GM12878 (cell line): ENCODE data around the gene TTC16. TPM values are rescaled to one million over a fixed set of nuclear protein-coding genes. Genes with fewer than 3 reads are reported as not detected.

Experiments used
- ATAC-seq: fragments of 200-7000 bp; cut with Tn5 transposase; 3 replicates; pipeline ENCODE4 v1.9.1; 2020; ENCODE audit warnings: mild to moderate bottlenecking, moderate library complexity
- BruUV-seq: library from RNA; stranded (reverse); fragments of 400-500 nt; replicated peaks from 2 replicates; lab custom pipeline; 2021; lab: Mats Ljungman, UMichigan
- CTCF ChIA-PET: fragments of 300-600 bp; sonication (Branson Sonifier 250); formaldehyde crosslinking; extraction: SDS; loops from one replicate; lab custom pipeline; 2021; ENCODE audit warnings: inconsistent platforms; lab: Yijun Ruan, JAX
- POLR2A ChIA-PET: fragments of 350-600 bp; formaldehyde crosslinking; extraction: SDS; loops from one replicate; lab custom pipeline; 2021; ENCODE audit warnings: inconsistent platforms; lab: Charles Lee
- RAD21 ChIA-PET: fragments of 300-600 bp; sonication (Branson Sonifier 250); formaldehyde crosslinking; loops from one replicate; lab custom pipeline; 2023; ENCODE audit warnings: antibody characterized with exemption; ENCODE audit not compliant: unreplicated experiment; lab: Charles Lee
- SMC1A ChIA-PET: fragments of 300-600 bp; sonication (Branson Sonifier 250); formaldehyde crosslinking; loops from one replicate; lab custom pipeline; 2023; ENCODE audit not compliant: unreplicated experiment, uncharacterized antibody; lab: Charles Lee
- DNase-seq: peaks from one replicate; pipeline ENCODE4 v3.0.0-alpha.2; 2011; ENCODE audit warnings: low read depth, low spot score
- FAIRE-seq: peaks from 3 replicates; lab custom pipeline; 2011; peaks lifted over from hg19 to GRCh38; lab: Jason Lieb, UNC
- H2AFZ ChIP-seq: 2 replicates; pipeline ENCODE4 v1.6.0; 2011; ENCODE audit warnings: low read depth, low read length, control low read depth; ENCODE audit not compliant: control insufficient read depth
- H3K27ac ChIP-seq: 2 replicates; pipeline ENCODE4 v1.5.1; 2011; ENCODE audit warnings: control low read depth; ENCODE audit not compliant: control insufficient read depth, insufficient read depth
- H3K27me3 ChIP-seq, 2 experiments: replicated peaks in 1 of 2; 2 replicates each; pipeline versions ENCODE4 v1.6.0 to v1.6.1; 2011; ENCODE audit warnings: low read length in 1 of 2; ENCODE audit not compliant: control insufficient read depth in 2 of 2, insufficient read depth in 2 of 2
- H3K36me3 ChIP-seq, 2 experiments: 2 replicates each; pipeline ENCODE4 v1.5.1; 2011; ENCODE audit warnings: low read length in 1 of 2; ENCODE audit not compliant: control insufficient read depth in 2 of 2, insufficient read depth in 2 of 2
- H3K4me1 ChIP-seq: 2 replicates; pipeline ENCODE4 v1.6.1; 2011; ENCODE audit warnings: mild to moderate bottlenecking, low read length, moderate library complexity, mixed read lengths; ENCODE audit not compliant: control insufficient read depth, insufficient read depth
- H3K4me2 ChIP-seq: 2 replicates; pipeline ENCODE4 v1.6.0; 2011; ENCODE audit warnings: control low read depth; ENCODE audit not compliant: control insufficient read depth, insufficient read depth
- H3K4me3 ChIP-seq: fragments of 200-600 bp; sonication (generic); 2 replicates; pipeline ENCODE4 v1.5.1; 2016
- H3K79me2 ChIP-seq: 2 replicates; pipeline ENCODE4 v1.6.0; 2011; ENCODE audit warnings: low read length; ENCODE audit not compliant: control insufficient read depth, insufficient read depth
- H3K9ac ChIP-seq: 2 replicates; pipeline ENCODE4 v1.8.0; 2011; ENCODE audit warnings: low read length, control low read depth, mixed read lengths; ENCODE audit not compliant: control insufficient read depth, insufficient read depth
- H3K9me3 ChIP-seq: replicated peaks from 3 replicates; pipeline ENCODE4 v1.5.1; 2011; ENCODE audit warnings: mild to moderate bottlenecking, low read length; ENCODE audit not compliant: control insufficient read depth, insufficient read depth
- H4K20me1 ChIP-seq: 2 replicates; pipeline ENCODE4 v1.6.0; 2011; ENCODE audit not compliant: control insufficient read depth, insufficient read depth
- BRCA1 ChIP-seq: IDR thresholded peaks from 2 replicates; pipeline ENCODE4 v1.6.1; 2011; ENCODE audit warnings: low read depth, low read length, improper control_type of control experiment
- CUX1 ChIP-seq: IDR thresholded peaks from 2 replicates; pipeline ENCODE4 v1.6.1; 2012; ENCODE audit warnings: improper control_type of control experiment, low read depth, low read length; ENCODE audit not compliant: insufficient replicate concordance
- IKZF1 ChIP-seq: fragments of 450-650 bp; conservative IDR thresholded peaks from 2 replicates; pipeline ENCODE4 v1.6.1; 2017; ENCODE audit warnings: antibody characterized with exemption, mild to moderate bottlenecking
- IRF4 ChIP-seq: IDR thresholded peaks from 2 replicates; pipeline ENCODE4 v1.6.1; 2011; ENCODE audit warnings: low read depth, low read length
- KDM1A ChIP-seq: fragments of 200-600 bp; sonication (generic); IDR thresholded peaks from 2 replicates; pipeline ENCODE4 v1.6.1; 2016; ENCODE audit warnings: borderline replicate concordance
- NFYB ChIP-seq: IDR thresholded peaks from 2 replicates; pipeline ENCODE4 v1.6.1; 2011; ENCODE audit warnings: low read depth, mild to moderate bottlenecking, low read length, improper control_type of control experiment, moderate library complexity; ENCODE audit not compliant: insufficient read depth
- POLR2AphosphoS2 ChIP-seq: IDR thresholded peaks from 2 replicates; pipeline ENCODE4 v1.6.1; 2011; ENCODE audit warnings: low read depth, mild to moderate bottlenecking, low read length, improper control_type of control experiment, moderate library complexity
- WGBS: methylation state at CpG from one replicate; pipeline ENCODE4 v1.1.6; 2016; ENCODE audit warnings: low lambda C conversion rate; ENCODE audit not compliant: insufficient replicate concordance, insufficient coverage; ENCODE audit errors: missing lambda C conversion rate; 5-methylcytosine and 5-hydroxymethylcytosine counted together
- in situ Hi-C: fragments of 300-500 bp; cut with MboI; formaldehyde crosslinking; loops from 9 replicates; pipeline ENCODE4 v1.14.3; 2018; ENCODE audit warnings: mixed read lengths
- intact Hi-C: fragments of 100-400 bp; cut with micrococcal nuclease; formaldehyde crosslinking; loops from one replicate; pipeline ENCODE4 v1.14.2; 2022; ENCODE audit not compliant: unreplicated experiment
- polyA plus RNA-seq, 11 experiments: library from polyadenylated mRNA; depleted of rRNA in 4 of 11; unstranded in 6 of 11; stranded (reverse) in 5 of 11; fragments of >200 nt; fragmentation: Nextera tagmentation in 4 of 11; fragmentation: Illumina TruSeq in 1 of 11; extraction: Ambion mirVana in 4 of 11; extraction: Trizol in 1 of 11; gene quantifications; 1 replicate in 1 of 11; 2 replicates in 10 of 11; pipeline versions ENCODE4 v1.2.1 to v1.2.3, GENCODE V29; 2011 to 2016; ENCODE audit warnings: inconsistent platforms in 2 of 11, missing spikeins in 2 of 11, low read depth in 1 of 11
- total RNA-seq, 4 experiments: library from RNA; depleted of rRNA in 3 of 4; stranded (reverse); fragments of >200 nt in 3 of 4; fragmentation: Illumina TruSeq in 1 of 4; extraction: Trizol in 1 of 4; gene quantifications; 2 replicates each; pipeline versions ENCODE4 v1.2.1 to v1.2.3, GENCODE V29; 2013 to 2021
- TF ChIP-seq, protein P1 (sequence below): fragments of 450-650 bp; IDR thresholded peaks from 2 replicates; pipeline ENCODE4 v1.6.1; 2018; ENCODE audit warnings: mild to moderate bottlenecking, low read depth, moderate library complexity; ENCODE audit not compliant: partially characterized antibody

Gene TTC16
- total and polyA plus RNA-seq, 10 of the 15 experiments (the other 5 are each of a cell fraction or from before 2014, with no cell fraction given) = 0.03 TPM; not detected in 9

DNA sequence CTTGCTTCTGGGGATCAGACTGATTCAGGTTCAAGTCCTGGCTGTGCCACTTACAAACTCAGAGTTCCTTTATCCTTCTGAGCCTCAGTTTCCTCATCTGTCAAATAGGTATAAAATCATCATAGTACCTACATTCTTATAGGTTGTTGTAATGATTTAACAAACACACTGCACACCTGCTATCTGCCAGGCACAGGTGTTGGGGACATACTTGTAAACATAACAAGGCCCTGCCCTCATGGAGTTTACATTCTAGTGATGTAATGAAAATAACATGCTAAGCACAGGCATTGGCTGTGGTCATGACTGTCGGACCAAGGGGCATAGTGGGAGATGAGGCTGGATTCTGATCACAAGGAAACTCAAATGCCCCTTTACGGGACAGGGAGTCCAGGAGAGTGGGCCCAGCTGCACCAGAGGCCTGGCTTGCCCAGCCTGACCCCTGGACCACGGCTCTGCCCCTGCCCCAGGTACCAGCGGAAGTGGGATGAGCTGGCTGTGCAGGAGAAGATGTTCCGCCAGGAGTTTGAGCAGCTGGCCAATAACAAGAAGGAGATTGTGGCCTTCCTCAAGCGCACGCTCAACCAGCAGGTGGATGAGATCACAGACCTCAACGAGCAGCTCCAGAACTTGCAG, 6.8 kb upstream of the TTC16 start:
- no peak overlapping the region for H3K27ac ChIP-seq
- RAD21 ChIA-PET = no interaction called here
- POLR2A ChIA-PET = no interaction called here
- H3K4me2 ChIP-seq = no peak overlapping the region
- FAIRE-seq (no peak), DNase-seq (no peak), ATAC-seq (no peak)
- intact Hi-C loops (no loop called here), in situ Hi-C loops (no loop called here)
- BruUV-seq = no TSS peak
- H3K4me1 ChIP-seq = peaks cover 3% of the 10 kb centered on the region; the same call in 1 of the 2 replicates
- no peak overlapping the region for H3K4me3 ChIP-seq
- H3K9ac ChIP-seq = no peak overlapping the region
- CTCF ChIA-PET = interaction anchor here (1.6 kb wide), 2 partner anchors 26 to 119 kb away, joined by 3 to 5 read pairs; partner anchors contain the start of gene TOR2A
- no peaks in the 10 kb centered on the region; the same call in 2 of the 3 replicates for H3K9me3 ChIP-seq
- H3K79me2 ChIP-seq = no peaks in the 10 kb centered on the region
- H2AFZ ChIP-seq = no peak overlapping the region
- TF ChIP-seq BRCA1 = no peak
- TF ChIP-seq NFYB = no peak
- TF ChIP-seq IKZF1 = no peak
- no peak for TF ChIP-seq POLR2AphosphoS2
- no peak for TF ChIP-seq KDM1A
- TF ChIP-seq, protein P1, sequence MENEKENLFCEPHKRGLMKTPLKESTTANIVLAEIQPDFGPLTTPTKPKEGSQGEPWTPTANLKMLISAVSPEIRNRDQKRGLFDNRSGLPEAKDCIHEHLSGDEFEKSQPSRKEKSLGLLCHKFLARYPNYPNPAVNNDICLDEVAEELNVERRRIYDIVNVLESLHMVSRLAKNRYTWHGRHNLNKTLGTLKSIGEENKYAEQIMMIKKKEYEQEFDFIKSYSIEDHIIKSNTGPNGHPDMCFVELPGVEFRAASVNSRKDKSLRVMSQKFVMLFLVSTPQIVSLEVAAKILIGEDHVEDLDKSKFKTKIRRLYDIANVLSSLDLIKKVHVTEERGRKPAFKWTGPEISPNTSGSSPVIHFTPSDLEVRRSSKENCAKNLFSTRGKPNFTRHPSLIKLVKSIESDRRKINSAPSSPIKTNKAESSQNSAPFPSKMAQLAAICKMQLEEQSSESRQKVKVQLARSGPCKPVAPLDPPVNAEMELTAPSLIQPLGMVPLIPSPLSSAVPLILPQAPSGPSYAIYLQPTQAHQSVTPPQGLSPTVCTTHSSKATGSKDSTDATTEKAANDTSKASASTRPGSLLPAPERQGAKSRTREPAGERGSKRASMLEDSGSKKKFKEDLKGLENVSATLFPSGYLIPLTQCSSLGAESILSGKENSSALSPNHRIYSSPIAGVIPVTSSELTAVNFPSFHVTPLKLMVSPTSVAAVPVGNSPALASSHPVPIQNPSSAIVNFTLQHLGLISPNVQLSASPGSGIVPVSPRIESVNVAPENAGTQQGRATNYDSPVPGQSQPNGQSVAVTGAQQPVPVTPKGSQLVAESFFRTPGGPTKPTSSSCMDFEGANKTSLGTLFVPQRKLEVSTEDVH = no peak
- TF ChIP-seq IRF4 = no peak
- TF ChIP-seq CUX1 = no peak
- 83% methylated on average over 8 of the region's 8 CpGs for WGBS
- peaks cover 0 to 2% of the 10 kb centered on the region in 2 experiments; a peak in 2 of 4 replicates for H3K27me3 ChIP-seq
- no peaks in the 10 kb centered on the region; a peak in 1 of 4 replicates for H3K36me3 ChIP-seq
- no peaks in the 10 kb centered on the region for H4K20me1 ChIP-seq
- SMC1A ChIA-PET = no interaction called here
